HEK293 (cell line): ENCODE measurements around the gene ATP6V1B1.

Experiments used
- CTCF ChIA-PET: fragments of 350-600 bp; formaldehyde crosslinking; extraction: SDS; loops from one replicate; lab custom pipeline; 2021; ENCODE audit warnings: antibody characterized with exemption; lab: Yijun Ruan, JAX
- POLR2A ChIA-PET: fragments of 300-600 bp; formaldehyde crosslinking; extraction: SDS; loops from one replicate; lab custom pipeline; 2020; ENCODE audit warnings: antibody characterized with exemption, inconsistent platforms; lab: Yijun Ruan, JAX
- H3K27ac ChIP-seq: fragments of 200-500 bp; sonication (Bioruptor generic); 2 replicates; pipeline ENCODE4 v1.5.1; 2014; ENCODE audit warnings: low read depth, low read length, control low read depth, inconsistent platforms; ENCODE audit errors: extremely low read depth
- H3K36me3 ChIP-seq, 2 experiments: fragments of 200-500 bp in 1 of 2; sonication (Bioruptor generic) in 1 of 2; 1 replicate in 1 of 2; 2 replicates in 1 of 2; pipeline ENCODE4 v1.5.1; 2014 to 2017; ENCODE audit warnings: inconsistent platforms in 2 of 2, low read length in 2 of 2; ENCODE audit not compliant: control insufficient read depth in 2 of 2, insufficient read depth in 1 of 2
- H3K4me1 ChIP-seq: fragments of 200-500 bp; sonication (Bioruptor generic); 2 replicates; pipeline ENCODE4 v1.5.1; 2014; ENCODE audit warnings: mild to moderate bottlenecking, low read length, inconsistent platforms; ENCODE audit not compliant: control insufficient read depth, insufficient read depth
- H3K4me3 ChIP-seq: 2 replicates; pipeline ENCODE4 v1.5.1; 2011; ENCODE audit warnings: low read depth, mild to moderate bottlenecking, control low read depth, low read length, moderate library complexity
- H3K9me3 ChIP-seq: fragments of 200-500 bp; sonication (Bioruptor generic); 2 replicates; pipeline ENCODE4 v1.5.1; 2014; ENCODE audit warnings: low read depth, low read length, inconsistent platforms; ENCODE audit not compliant: control insufficient read depth, insufficient read depth
- SP3 ChIP-seq: fragments of 450-650 bp; formaldehyde crosslinking; IDR thresholded peaks from 2 replicates; pipeline ENCODE4 v1.5.1; 2016; ENCODE audit warnings: missing biosample characterization, missing genetic modification characterization
- ZBTB20 ChIP-seq: fragments of 450-650 bp; formaldehyde crosslinking; IDR thresholded peaks from 2 replicates; pipeline ENCODE4 v1.5.1; 2016; ENCODE audit warnings: missing biosample characterization, missing genetic modification characterization
- ZBTB21 ChIP-seq: fragments of 450-650 bp; formaldehyde crosslinking; IDR thresholded peaks from 2 replicates; pipeline ENCODE4 v1.5.1; 2017; ENCODE audit warnings: missing biosample characterization, missing genetic modification characterization
- ZNF146 ChIP-seq: fragments of 450-650 bp; formaldehyde crosslinking; IDR thresholded peaks from 2 replicates; pipeline ENCODE4 v1.5.1; 2016; ENCODE audit warnings: missing biosample characterization, missing genetic modification characterization
- ZNF184 ChIP-seq: fragments of 450-650 bp; IDR thresholded peaks from 2 replicates; pipeline ENCODE4 v1.5.1; 2018; ENCODE audit warnings: missing biosample characterization, mild to moderate bottlenecking, missing genetic modification characterization
- ZNF341 ChIP-seq: fragments of 450-650 bp; formaldehyde crosslinking; IDR thresholded peaks from 2 replicates; pipeline ENCODE4; 2016; ENCODE audit warnings: low read depth, missing biosample characterization, missing genetic modification characterization
- ZNF366 ChIP-seq: fragments of 450-650 bp; formaldehyde crosslinking; conservative IDR thresholded peaks from 2 replicates; pipeline ENCODE4 v1.5.1; 2016; ENCODE audit warnings: missing biosample characterization, missing genetic modification characterization
- ZNF549 ChIP-seq: fragments of 450-650 bp; IDR thresholded peaks from 2 replicates; pipeline ENCODE4 v1.5.1; 2018; ENCODE audit warnings: missing biosample characterization, missing genetic modification characterization, mild to moderate bottlenecking, inconsistent platforms, moderate library complexity
- ZNF596 ChIP-seq: fragments of 450-650 bp; IDR thresholded peaks from 2 replicates; pipeline ENCODE4 v1.5.0; 2018; ENCODE audit warnings: missing biosample characterization, mild to moderate bottlenecking, missing genetic modification characterization, moderate library complexity
- ZNF629 ChIP-seq: fragments of 450-650 bp; formaldehyde crosslinking; IDR thresholded peaks from 2 replicates; pipeline ENCODE4 v1.5.1; 2017; ENCODE audit warnings: missing biosample characterization, missing genetic modification characterization
- ZNF747 ChIP-seq: fragments of 450-650 bp; formaldehyde crosslinking; IDR thresholded peaks from 2 replicates; pipeline ENCODE4 v1.5.1; 2016; ENCODE audit warnings: missing biosample characterization, missing genetic modification characterization
- ZNF791 ChIP-seq: fragments of 450-650 bp; formaldehyde crosslinking; IDR thresholded peaks from 2 replicates; pipeline ENCODE4 v1.5.1; 2016; ENCODE audit warnings: missing biosample characterization, missing genetic modification characterization
- TF ChIP-seq, protein P1 (sequence below): fragments of 450-650 bp; formaldehyde crosslinking; IDR thresholded peaks from 2 replicates; pipeline ENCODE4 v1.5.1; 2016; ENCODE audit warnings: missing biosample characterization, missing genetic modification characterization
- TF ChIP-seq, protein P2 (sequence below): fragments of 450-650 bp; formaldehyde crosslinking; IDR thresholded peaks from 2 replicates; pipeline ENCODE4 v1.5.1; 2017; ENCODE audit warnings: missing biosample characterization, missing genetic modification characterization
- TF ChIP-seq, protein P3 (sequence below): fragments of 450-650 bp; formaldehyde crosslinking; IDR thresholded peaks from 2 replicates; pipeline ENCODE4 v1.5.1; 2016; ENCODE audit warnings: missing biosample characterization, missing genetic modification characterization
- TF ChIP-seq, protein P4 (sequence below): fragments of 450-650 bp; formaldehyde crosslinking; IDR thresholded peaks from 2 replicates; pipeline ENCODE4 v1.5.1; 2017; ENCODE audit warnings: missing biosample characterization, missing genetic modification characterization

Gene ATP6V1B1

DNA sequence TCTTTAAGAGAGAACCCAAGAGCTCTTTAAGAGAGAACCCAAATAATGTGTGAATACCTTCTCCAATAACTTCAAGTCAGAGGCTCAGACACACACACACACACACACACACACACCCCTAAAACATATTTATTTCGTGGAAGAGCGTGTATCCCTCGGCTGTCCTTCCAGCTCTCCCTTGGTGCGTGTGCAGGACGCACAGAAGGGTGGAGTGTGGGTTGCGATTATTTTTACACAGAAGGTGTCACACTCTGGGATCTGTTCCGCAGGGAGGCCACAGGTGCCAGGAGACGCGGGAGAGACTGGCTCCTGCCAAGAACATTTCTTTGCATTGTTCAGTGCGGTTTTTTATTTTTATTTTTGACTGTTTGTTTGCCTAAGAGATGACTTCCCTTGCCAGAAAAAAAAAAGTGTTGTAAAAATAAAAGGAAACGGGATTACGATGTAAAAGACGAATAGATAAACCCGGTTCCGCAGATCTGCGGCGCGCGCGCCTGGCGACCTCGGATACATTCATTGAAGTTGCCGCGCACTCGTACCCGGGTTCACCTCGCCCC, 47.3 kb upstream of the ATP6V1B1 start (continued):
- TF ChIP-seq ZNF629 (tag by site-specific recombination): no peak
- TF ChIP-seq ZNF184 (tag by site-specific recombination): no peak

DNA sequence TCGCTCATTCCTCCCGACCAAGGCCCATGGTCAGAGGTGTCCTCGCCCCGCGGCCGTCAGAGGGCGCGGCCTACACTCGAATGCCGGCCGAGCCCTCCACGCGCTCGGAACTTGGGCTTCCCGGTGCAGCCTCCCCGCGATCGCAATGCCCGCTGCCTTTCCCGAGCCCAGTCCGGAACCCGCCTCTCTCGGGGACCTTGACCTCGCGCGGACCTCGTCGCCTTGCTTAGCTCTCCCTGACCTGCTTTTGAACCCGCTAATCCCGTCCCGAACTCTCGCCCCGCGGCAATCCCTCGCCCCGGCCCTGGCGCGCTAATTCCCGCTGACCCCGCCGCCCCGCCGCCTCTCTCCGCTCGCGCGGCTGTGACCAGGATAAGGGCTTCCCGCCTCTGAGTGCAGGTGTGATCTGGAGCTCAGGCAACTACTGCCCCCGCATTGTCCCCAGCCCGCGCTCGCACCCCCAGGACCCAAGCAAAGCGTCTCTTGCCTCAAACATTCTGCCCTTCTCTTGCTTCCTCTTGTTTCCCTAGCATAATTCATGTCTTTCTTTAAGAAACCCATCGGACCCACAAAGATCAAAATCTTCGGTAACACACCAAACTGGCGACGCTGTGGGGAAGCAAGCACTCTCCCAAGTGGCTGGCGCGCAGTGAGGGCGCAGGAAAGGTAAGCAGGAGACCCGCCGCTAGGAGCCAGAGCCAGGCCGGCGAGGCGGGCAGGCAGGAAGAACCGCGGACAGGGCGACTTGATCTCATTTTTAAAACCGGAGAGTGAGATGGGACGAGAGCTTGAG, 46.6 kb upstream of the ATP6V1B1 start:
- CTCF ChIA-PET: no interaction called here

More for the DNA sequence above, 46.6 kb upstream of the ATP6V1B1 start:
- Histone ChIP-seq H3K9me3 (no peaks in the 10 kb centered on the region), H3K27ac (no peak overlapping the region), H3K36me3 (no peaks in the 10 kb centered on the region), H3K4me1 (no peaks in the 10 kb centered on the region; the same call in 1 of the 2 replicates), H3K4me3 (no peak overlapping the region)
- TF ChIP-seq ZNF596 (tag by site-specific recombination) (no peak), ZNF366 (tag by site-specific recombination) (no peak), ZNF747 (tag by site-specific recombination) (no peak), ZNF146 (tag by site-specific recombination) (no peak), ZNF791 (tag by site-specific recombination) (no peak), ZBTB20 (tag by site-specific recombination) (no peak), SP3 (no peak), ZNF549 (tag by site-specific recombination) (no peak), ZBTB21 (tag by site-specific recombination) (no peak), ZNF341 (tag by site-specific recombination) (no peak)
- TF ChIP-seq, protein P1, sequence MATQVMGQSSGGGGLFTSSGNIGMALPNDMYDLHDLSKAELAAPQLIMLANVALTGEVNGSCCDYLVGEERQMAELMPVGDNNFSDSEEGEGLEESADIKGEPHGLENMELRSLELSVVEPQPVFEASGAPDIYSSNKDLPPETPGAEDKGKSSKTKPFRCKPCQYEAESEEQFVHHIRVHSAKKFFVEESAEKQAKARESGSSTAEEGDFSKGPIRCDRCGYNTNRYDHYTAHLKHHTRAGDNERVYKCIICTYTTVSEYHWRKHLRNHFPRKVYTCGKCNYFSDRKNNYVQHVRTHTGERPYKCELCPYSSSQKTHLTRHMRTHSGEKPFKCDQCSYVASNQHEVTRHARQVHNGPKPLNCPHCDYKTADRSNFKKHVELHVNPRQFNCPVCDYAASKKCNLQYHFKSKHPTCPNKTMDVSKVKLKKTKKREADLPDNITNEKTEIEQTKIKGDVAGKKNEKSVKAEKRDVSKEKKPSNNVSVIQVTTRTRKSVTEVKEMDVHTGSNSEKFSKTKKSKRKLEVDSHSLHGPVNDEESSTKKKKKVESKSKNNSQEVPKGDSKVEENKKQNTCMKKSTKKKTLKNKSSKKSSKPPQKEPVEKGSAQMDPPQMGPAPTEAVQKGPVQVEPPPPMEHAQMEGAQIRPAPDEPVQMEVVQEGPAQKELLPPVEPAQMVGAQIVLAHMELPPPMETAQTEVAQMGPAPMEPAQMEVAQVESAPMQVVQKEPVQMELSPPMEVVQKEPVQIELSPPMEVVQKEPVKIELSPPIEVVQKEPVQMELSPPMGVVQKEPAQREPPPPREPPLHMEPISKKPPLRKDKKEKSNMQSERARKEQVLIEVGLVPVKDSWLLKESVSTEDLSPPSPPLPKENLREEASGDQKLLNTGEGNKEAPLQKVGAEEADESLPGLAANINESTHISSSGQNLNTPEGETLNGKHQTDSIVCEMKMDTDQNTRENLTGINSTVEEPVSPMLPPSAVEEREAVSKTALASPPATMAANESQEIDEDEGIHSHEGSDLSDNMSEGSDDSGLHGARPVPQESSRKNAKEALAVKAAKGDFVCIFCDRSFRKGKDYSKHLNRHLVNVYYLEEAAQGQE (tag by site-specific recombination): no peak
- TF ChIP-seq, protein P2, sequence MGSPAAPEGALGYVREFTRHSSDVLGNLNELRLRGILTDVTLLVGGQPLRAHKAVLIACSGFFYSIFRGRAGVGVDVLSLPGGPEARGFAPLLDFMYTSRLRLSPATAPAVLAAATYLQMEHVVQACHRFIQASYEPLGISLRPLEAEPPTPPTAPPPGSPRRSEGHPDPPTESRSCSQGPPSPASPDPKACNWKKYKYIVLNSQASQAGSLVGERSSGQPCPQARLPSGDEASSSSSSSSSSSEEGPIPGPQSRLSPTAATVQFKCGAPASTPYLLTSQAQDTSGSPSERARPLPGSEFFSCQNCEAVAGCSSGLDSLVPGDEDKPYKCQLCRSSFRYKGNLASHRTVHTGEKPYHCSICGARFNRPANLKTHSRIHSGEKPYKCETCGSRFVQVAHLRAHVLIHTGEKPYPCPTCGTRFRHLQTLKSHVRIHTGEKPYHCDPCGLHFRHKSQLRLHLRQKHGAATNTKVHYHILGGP (tag by site-specific recombination): no peak
- TF ChIP-seq, protein P3, sequence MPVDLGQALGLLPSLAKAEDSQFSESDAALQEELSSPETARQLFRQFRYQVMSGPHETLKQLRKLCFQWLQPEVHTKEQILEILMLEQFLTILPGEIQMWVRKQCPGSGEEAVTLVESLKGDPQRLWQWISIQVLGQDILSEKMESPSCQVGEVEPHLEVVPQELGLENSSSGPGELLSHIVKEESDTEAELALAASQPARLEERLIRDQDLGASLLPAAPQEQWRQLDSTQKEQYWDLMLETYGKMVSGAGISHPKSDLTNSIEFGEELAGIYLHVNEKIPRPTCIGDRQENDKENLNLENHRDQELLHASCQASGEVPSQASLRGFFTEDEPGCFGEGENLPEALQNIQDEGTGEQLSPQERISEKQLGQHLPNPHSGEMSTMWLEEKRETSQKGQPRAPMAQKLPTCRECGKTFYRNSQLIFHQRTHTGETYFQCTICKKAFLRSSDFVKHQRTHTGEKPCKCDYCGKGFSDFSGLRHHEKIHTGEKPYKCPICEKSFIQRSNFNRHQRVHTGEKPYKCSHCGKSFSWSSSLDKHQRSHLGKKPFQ (tag by site-specific recombination): no peak
- TF ChIP-seq, protein P4, sequence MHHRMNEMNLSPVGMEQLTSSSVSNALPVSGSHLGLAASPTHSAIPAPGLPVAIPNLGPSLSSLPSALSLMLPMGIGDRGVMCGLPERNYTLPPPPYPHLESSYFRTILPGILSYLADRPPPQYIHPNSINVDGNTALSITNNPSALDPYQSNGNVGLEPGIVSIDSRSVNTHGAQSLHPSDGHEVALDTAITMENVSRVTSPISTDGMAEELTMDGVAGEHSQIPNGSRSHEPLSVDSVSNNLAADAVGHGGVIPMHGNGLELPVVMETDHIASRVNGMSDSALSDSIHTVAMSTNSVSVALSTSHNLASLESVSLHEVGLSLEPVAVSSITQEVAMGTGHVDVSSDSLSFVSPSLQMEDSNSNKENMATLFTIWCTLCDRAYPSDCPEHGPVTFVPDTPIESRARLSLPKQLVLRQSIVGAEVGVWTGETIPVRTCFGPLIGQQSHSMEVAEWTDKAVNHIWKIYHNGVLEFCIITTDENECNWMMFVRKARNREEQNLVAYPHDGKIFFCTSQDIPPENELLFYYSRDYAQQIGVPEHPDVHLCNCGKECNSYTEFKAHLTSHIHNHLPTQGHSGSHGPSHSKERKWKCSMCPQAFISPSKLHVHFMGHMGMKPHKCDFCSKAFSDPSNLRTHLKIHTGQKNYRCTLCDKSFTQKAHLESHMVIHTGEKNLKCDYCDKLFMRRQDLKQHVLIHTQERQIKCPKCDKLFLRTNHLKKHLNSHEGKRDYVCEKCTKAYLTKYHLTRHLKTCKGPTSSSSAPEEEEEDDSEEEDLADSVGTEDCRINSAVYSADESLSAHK (tag by site-specific recombination): no peak
- POLR2A ChIA-PET: no interaction called here
